ENCODE data around the gene TAS2R19.
A peak's percentile ranks its signal among the peaks of the same experiment; 100 is the strongest.
"Not testable (repeated sequence)": the region's sequence is repeated elsewhere in the genome, so short reads cannot be mapped to it uniquely, and the experiment has no call there.

TAS2R19 gene

DNA sequence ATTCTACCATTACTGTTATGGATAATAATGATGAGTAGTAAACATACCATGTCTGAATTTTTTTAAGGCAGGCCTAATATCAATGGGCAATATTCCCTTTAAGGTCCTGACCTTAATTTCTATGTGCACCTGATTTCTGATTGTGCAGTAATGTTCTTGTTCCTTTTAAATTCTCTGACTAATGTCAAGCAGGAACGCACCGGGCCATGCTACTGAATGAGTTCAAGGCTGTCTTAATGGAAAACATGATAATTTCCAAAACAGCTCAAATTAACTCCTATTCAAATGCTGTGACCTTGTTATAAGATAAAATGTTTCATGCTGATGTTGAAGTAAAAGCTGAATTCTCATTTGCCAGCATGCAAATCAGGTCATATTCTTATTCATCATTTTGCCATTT is 32.9 kb upstream of the TAS2R19 start:
- no peak for TF ChIP-seq CTCF (conservative IDR thresholded peaks at IDR 0.05)
- H3K27ac ChIP-seq = no peak overlapping the region

- H3K27ac ChIP-seq = not testable (repeated sequence)
Measured at GRCh38 chr12:11049806-11050531, 27.5 kb upstream of the TAS2R19 start.

- H3K27ac ChIP-seq = not testable (repeated sequence)
Measured at GRCh38 chr12:11041366-11041765, 18.9 kb upstream of the TAS2R19 start.

GRCh38 chr12:11040162-11040561 is 17.7 kb upstream of the TAS2R19 start:
- TF ChIP-seq CTCF (conservative IDR thresholded peaks at IDR 0.05) = no peak
- H3K27ac ChIP-seq = no peak overlapping the region

DNA sequence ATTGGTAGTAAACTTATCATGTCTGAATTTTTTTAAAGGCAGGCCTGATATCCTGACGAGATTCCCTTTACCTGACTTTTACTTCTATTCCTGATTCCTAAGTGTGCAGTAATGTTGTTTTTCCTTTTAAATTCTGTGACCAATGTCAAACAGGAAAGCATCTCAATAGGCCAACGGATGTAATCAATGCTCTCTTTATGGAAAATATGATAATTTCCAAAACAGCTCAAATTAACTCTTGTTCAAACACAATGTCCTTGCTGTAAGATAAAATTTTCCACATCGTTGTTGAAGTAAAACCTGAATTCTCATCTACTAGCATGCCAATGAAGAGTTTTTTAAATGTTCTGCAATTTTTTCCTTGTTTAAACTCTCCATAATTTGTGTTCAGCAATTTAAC is 16.8 kb upstream of the TAS2R19 start:
- TF ChIP-seq CTCF (conservative IDR thresholded peaks at IDR 0.05) = no peak
- no peak overlapping the region for H3K27ac ChIP-seq

DNA sequence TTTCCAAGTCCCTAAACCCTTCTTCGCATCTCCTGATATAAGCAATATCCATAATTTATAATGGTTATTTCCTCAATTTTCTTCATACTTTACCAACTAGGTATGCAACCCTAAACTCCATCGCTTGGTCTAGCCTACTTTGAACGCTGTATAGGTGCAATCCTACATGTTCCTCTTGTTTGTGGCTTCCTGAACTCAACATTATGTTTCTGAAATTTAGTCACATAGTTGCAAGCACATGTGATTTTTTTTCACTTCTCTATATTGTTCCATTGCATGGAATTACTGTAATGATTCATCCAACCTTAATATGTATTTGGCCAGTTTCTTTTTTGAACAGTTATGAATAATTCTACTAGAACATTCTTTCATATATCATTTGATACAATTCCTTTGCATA is 11.5 kb upstream of the TAS2R19 start:
- not testable (repeated sequence) for H3K27ac ChIP-seq

- H3K27ac ChIP-seq = no peak within 1 kb of the TSS
- TF ChIP-seq CTCF (conservative IDR thresholded peaks at IDR 0.05) = no peak
Measured at GRCh38 chr12:11031307-11031706, 8.9 kb upstream of the TAS2R19 start, which contains the start of gene TAS2R31. TSS of gene TAS2R31 (minus strand) at chr12:11031407. CDS start at chr12:11031335, 72 bp downstream.

DNA sequence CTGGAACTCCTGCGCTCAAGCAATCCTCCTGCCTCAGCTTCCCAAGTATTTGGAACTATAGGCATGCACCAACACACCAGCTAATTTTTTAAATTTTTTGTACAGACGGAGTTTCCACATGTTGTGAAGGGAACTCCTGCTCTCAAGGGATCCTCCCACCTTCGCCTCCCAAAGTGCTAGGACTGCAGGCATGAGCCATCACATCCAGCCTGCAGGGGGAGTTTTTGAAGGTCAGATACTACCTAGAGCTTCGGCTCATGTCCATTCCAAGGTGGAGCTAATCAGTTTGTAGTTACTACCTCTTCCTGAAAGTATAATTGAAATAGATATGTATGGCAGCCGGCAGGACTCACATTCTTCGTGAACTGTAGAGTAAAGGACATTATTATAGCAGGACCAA is 3.7 kb upstream of the TAS2R19 start:
- peak; percentile 10; the same call in 1 of the 2 replicates for TF ChIP-seq CTCF (conservative IDR thresholded peaks at IDR 0.05)
- H3K27ac ChIP-seq = no peak overlapping the region

GRCh38 chr12:11023387-11023786 is 967 bp upstream of the TAS2R19 start:
- no peak for TF ChIP-seq CTCF (conservative IDR thresholded peaks at IDR 0.05)
- H3K27ac ChIP-seq = no peak overlapping the region

Measured in VCaP (cell line).